ENCODE measurements around the gene STAC.
A peak's percentile ranks its signal among the peaks of the same experiment; 100 is the strongest.

STAC gene

GRCh38 chr3:36538136-36538749 lies 157.9 kb downstream of the STAC start:
- no peak for TF ChIP-seq CTCF (conservative IDR thresholded peaks at IDR 0.05; ENCODE audit: low read depth)
- ChIA-PET POLR2A (ENCODE audit: low non-redundant PET) (no interaction called here), CTCF (no interaction called here)

GRCh38 chr3:36540888-36541518 lies 160.7 kb downstream of the STAC start:
- CTCF ChIA-PET, result interaction anchor here (0.6 to 0.8 kb wide), 6 partner anchors 19 to 353 kb away, joined by 3 to 7 read pairs (median 4); no protein-coding TSS in a partner anchor
- POLR2A ChIA-PET (ENCODE audit: low non-redundant PET), result no interaction called here
- peak; percentile 59 for TF ChIP-seq CTCF (conservative IDR thresholded peaks at IDR 0.05; ENCODE audit: low read depth)
- no peak overlapping the region for H3K27ac ChIP-seq
- peak; percentile 4 for DNase-seq (ENCODE audit: low spot score)

More at GRCh38 chr3:36538136-36538749, 157.9 kb downstream of the STAC start:
- no peak for DNase-seq (ENCODE audit: low spot score)
- H3K27ac ChIP-seq, result no peak overlapping the region

- ChIA-PET CTCF (no interaction called here), POLR2A (ENCODE audit: low non-redundant PET) (no interaction called here)
- no peak for TF ChIP-seq CTCF (conservative IDR thresholded peaks at IDR 0.05; ENCODE audit: low read depth)
- H3K27ac ChIP-seq, result no peak overlapping the region
- no peak for DNase-seq (ENCODE audit: low spot score)
Measured at GRCh38 chr3:36542186-36542585, 161.9 kb downstream of the STAC start.

DNA sequence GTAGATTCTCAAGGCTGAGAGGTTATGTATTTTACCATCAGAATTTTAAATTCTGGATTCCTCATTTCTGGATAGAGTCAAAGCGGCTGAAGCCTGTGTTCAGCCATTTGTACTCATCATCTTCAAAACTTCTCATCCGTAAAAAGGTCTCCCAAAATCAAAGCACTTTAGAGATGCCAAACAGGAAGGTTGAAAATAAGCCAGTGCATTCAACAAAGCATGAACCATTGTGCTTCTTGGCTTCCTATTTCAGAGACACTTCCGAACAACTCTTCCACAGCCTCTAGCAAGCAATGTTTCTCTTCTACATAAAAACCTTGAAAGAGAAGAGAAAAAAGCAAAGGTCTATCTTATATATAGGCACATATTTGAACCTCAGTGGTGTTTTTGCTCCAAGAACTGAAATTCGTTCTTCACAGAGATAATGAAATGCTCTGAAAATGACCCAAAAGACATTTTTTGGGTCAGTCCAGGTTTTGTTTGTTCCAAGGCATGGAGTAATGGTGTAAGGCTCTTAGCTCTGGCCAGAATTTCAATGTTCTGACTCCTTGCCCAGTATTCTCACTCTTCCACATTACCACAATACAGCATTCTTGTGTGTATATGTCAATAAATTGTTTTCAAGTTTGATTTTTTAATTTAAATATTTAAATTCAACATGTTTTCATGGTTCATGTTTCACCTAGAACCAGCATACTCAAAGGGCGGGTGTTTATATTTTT lies 163.1 kb downstream of the STAC start:
- no peak overlapping the region for H3K27ac ChIP-seq
- no peak for DNase-seq (ENCODE audit: low spot score)
- ChIA-PET POLR2A (ENCODE audit: low non-redundant PET) (no interaction called here), CTCF (no interaction called here)
- TF ChIP-seq CTCF (conservative IDR thresholded peaks at IDR 0.05; ENCODE audit: low read depth), result no peak

DNA sequence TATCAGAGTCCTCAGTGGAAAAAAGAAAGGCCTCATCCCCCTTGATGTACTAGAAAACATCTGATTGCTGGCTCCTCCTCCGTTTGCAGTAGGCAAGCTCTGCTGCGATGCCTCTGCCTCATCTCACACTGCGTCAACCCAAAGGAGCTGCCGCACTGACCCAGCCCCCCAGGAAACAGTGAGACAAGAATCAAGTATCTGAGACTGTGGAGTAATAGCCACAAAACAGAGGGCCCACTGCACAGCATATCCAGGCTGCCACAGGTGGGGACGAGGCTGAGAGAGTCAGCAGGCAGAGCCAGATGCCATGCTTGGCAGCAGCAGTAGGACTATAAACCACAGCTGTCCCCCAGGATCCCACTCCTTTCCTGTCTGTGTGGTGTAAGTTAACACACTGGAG lies 165.9 kb downstream of the STAC start:
- ChIA-PET CTCF (no interaction called here), POLR2A (ENCODE audit: low non-redundant PET) (no interaction called here)
- no peak for DNase-seq (ENCODE audit: low spot score)
- TF ChIP-seq CTCF (conservative IDR thresholded peaks at IDR 0.05; ENCODE audit: low read depth), result no peak
- H3K27ac ChIP-seq, result no peak overlapping the region

DNA sequence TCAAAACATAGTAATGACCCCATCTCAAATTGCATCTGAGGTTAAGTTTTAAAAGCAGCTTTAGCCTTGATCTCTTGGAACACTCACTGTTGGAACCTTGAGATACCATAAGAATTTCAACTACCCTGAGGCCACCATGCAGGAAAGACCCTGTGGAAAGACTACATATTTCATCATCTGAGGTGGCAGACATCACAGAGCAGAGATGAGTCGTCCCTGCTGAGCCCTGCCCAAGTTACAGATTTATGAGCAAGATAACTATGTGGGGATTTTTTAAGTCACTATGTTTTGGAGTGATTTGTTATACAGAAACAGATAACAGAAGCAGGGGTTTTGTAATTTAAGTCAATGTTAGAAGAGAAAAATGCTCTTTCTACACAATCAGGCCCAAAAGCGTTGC lies 168.4 kb downstream of the STAC start:
- ChIA-PET POLR2A (ENCODE audit: low non-redundant PET) (no interaction called here), CTCF (no interaction called here)
- no peak overlapping the region for H3K27ac ChIP-seq
- DNase-seq (ENCODE audit: low spot score), result no peak
- TF ChIP-seq CTCF (conservative IDR thresholded peaks at IDR 0.05; ENCODE audit: low read depth), result no peak
